ENCODE measurements around the gene PEX5L. TPM values are rescaled to one million over a fixed set of nuclear protein-coding genes. Genes with fewer than 3 reads are reported as not detected.

Gene PEX5L
- total and polyA plus RNA-seq, 8 donors, result 0.08 to 2.4 TPM; not detected in 6

- DNase-seq, result peak in 1 of 2 donors; percentile 28
- TF ChIP-seq POLR2AphosphoS5 (IDR thresholded peaks at IDR 0.05), result no peak
- TF ChIP-seq POLR2A (IDR thresholded peaks at IDR 0.05), result no peak
- no peak for TF ChIP-seq EP300 (IDR thresholded peaks at IDR 0.05)
- TF ChIP-seq CTCF (IDR thresholded peaks at IDR 0.05), result no peak
- Histone ChIP-seq H3K27me3 (no peaks in the 10 kb centered on the region), H3K9me3 (peaks cover 0 to 3% (median 2%) of the 10 kb centered on the region in 4 donors), H3K4me3 (no peak overlapping the region), H3K27ac (no peak overlapping the region), H3K4me1 (no peaks in the 10 kb centered on the region), H3K36me3 (no peaks in the 10 kb centered on the region)
- 70 to 84% (median 79%) methylated on average over 4 of the region's 4 CpGs for WGBS, 5 donors
- intact Hi-C loops (cut with DNase I; ENCODE audit: low total_unique reads), result no loop called here
These were observed 103.7 kb downstream of the PEX5L start for GRCh38 chr3:179933080-179933479.

DNA sequence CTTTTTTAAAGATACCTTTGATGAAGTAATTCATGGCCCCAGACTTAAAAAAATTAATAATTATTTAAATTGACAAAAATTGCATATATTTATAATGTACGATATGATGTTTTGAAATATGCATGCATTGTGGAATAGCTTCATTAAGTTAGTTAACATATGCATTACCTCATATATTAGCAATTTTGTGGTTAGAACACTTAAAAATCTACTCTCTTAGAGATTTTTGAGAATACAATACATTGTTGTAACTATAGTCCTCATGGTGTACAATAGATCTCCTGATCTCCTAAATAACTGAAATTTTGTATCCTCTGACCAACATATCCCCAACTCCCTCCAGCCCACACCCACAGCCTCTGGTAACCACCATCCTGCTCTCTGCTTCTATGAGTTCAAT is 104.1 kb downstream of the PEX5L start:
- no peaks in the 10 kb centered on the region for H3K27me3 ChIP-seq
- no peaks in the 10 kb centered on the region for H3K36me3 ChIP-seq
- peaks cover 0 to 3% (median 2%) of the 10 kb centered on the region in 4 donors for H3K9me3 ChIP-seq
- 89 to 95% (median 93%) methylated on average over 1 of the region's 1 CpG for WGBS, 5 donors
- H3K4me3 ChIP-seq, result no peak overlapping the region
- H3K27ac ChIP-seq, result no peak overlapping the region
- TF ChIP-seq CTCF (IDR thresholded peaks at IDR 0.05) (no peak), POLR2A (IDR thresholded peaks at IDR 0.05) (no peak), EP300 (IDR thresholded peaks at IDR 0.05) (no peak), POLR2AphosphoS5 (IDR thresholded peaks at IDR 0.05) (no peak)
- intact Hi-C loops (cut with DNase I; ENCODE audit: low total_unique reads), result no loop called here
- DNase-seq, result no peak
- H3K4me1 ChIP-seq, result no peaks in the 10 kb centered on the region

GRCh38 chr3:179929091-179929529 is 107.6 kb downstream of the PEX5L start:
- Histone ChIP-seq H3K9me3 (no peaks in the 10 kb centered on the region), H3K4me3 (no peak overlapping the region), H3K36me3 (no peaks in the 10 kb centered on the region), H3K27ac (no peak overlapping the region), H3K4me1 (no peaks in the 10 kb centered on the region), H3K27me3 (no peaks in the 10 kb centered on the region)
- peak; percentile 44 to 81 for DNase-seq
- no peak for TF ChIP-seq EP300 (IDR thresholded peaks at IDR 0.05)
- no peak for TF ChIP-seq POLR2AphosphoS5 (IDR thresholded peaks at IDR 0.05)
- peak in 5 of 7 experiments; percentile 20 to 58 (median 53) for TF ChIP-seq CTCF (IDR thresholded peaks at IDR 0.05)
- no peak for TF ChIP-seq POLR2A (IDR thresholded peaks at IDR 0.05)
- intact Hi-C loops (cut with DNase I; ENCODE audit: low total_unique reads), result no loop called here
- 5 to 18% (median 13%) methylated on average over 1 of the region's 1 CpG for WGBS, 5 donors

- no peaks in the 10 kb centered on the region for H3K9me3 ChIP-seq
- no peak for DNase-seq
- no peak overlapping the region for H3K27ac ChIP-seq
- intact Hi-C loops (cut with DNase I; ENCODE audit: low total_unique reads), result no loop called here
- whole genome bisulfite sequencing, 5 donors, result 67 to 86% (median 79%) methylated on average over 3 of the region's 3 CpGs
- no peaks in the 10 kb centered on the region for H3K27me3 ChIP-seq
- no peak overlapping the region for H3K4me3 ChIP-seq
- no peak for TF ChIP-seq CTCF (IDR thresholded peaks at IDR 0.05)
- no peak for TF ChIP-seq POLR2AphosphoS5 (IDR thresholded peaks at IDR 0.05)
- no peak for TF ChIP-seq EP300 (IDR thresholded peaks at IDR 0.05)
- TF ChIP-seq POLR2A (IDR thresholded peaks at IDR 0.05), result no peak
- H3K4me1 ChIP-seq, result no peaks in the 10 kb centered on the region
- H3K36me3 ChIP-seq, result no peaks in the 10 kb centered on the region
These were observed 109.5 kb downstream of the PEX5L start for GRCh38 chr3:179927191-179927590.

Data from stomach (tissue), 9 donors.